C4-2B (cell line): ENCODE measurements around the gene GSTT2.

Source experiments
- ZFX ChIP-seq: fragments of 450-650 bp; IDR thresholded peaks from 2 replicates; pipeline ENCODE4 v1.6.1; 2017
- TF ChIP-seq, protein P1 (sequence below): fragments of 450-650 bp; conservative IDR thresholded peaks from 2 replicates; pipeline ENCODE4 v1.5.1; 2017; ENCODE audit warnings: mild to moderate bottlenecking

DNA sequence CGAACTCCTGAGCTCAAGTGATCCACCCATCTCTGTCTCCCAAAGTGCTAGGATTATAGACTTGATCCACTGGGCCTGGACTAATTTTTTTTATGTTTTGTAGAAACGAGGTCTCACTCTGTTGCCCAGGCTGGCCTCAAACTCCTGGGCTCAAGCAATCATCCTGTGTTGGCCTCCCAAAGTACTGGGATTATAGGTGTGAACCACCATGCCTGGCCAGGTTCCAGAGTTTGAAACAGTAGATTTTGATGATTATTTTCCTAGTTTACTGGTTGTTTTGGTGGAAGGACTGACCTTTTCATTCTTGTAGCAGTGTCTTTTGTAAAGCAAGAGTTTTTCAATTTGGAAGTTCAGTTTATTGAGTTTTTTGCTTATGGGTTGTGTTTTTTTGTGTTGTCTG lies 46.1 kb downstream of the GSTT2 start:
- TF ChIP-seq, protein P1, sequence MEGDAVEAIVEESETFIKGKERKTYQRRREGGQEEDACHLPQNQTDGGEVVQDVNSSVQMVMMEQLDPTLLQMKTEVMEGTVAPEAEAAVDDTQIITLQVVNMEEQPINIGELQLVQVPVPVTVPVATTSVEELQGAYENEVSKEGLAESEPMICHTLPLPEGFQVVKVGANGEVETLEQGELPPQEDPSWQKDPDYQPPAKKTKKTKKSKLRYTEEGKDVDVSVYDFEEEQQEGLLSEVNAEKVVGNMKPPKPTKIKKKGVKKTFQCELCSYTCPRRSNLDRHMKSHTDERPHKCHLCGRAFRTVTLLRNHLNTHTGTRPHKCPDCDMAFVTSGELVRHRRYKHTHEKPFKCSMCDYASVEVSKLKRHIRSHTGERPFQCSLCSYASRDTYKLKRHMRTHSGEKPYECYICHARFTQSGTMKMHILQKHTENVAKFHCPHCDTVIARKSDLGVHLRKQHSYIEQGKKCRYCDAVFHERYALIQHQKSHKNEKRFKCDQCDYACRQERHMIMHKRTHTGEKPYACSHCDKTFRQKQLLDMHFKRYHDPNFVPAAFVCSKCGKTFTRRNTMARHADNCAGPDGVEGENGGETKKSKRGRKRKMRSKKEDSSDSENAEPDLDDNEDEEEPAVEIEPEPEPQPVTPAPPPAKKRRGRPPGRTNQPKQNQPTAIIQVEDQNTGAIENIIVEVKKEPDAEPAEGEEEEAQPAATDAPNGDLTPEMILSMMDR = no peak
- TF ChIP-seq ZFX = no peak
